ENCODE data around the gene AXIN1.
"Not testable (repeated sequence)": the region's sequence is repeated elsewhere in the genome, so short reads cannot be mapped to it uniquely, and the experiment has no call there.

Gene AXIN1, protein sequence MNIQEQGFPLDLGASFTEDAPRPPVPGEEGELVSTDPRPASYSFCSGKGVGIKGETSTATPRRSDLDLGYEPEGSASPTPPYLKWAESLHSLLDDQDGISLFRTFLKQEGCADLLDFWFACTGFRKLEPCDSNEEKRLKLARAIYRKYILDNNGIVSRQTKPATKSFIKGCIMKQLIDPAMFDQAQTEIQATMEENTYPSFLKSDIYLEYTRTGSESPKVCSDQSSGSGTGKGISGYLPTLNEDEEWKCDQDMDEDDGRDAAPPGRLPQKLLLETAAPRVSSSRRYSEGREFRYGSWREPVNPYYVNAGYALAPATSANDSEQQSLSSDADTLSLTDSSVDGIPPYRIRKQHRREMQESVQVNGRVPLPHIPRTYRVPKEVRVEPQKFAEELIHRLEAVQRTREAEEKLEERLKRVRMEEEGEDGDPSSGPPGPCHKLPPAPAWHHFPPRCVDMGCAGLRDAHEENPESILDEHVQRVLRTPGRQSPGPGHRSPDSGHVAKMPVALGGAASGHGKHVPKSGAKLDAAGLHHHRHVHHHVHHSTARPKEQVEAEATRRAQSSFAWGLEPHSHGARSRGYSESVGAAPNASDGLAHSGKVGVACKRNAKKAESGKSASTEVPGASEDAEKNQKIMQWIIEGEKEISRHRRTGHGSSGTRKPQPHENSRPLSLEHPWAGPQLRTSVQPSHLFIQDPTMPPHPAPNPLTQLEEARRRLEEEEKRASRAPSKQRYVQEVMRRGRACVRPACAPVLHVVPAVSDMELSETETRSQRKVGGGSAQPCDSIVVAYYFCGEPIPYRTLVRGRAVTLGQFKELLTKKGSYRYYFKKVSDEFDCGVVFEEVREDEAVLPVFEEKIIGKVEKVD

DNA sequence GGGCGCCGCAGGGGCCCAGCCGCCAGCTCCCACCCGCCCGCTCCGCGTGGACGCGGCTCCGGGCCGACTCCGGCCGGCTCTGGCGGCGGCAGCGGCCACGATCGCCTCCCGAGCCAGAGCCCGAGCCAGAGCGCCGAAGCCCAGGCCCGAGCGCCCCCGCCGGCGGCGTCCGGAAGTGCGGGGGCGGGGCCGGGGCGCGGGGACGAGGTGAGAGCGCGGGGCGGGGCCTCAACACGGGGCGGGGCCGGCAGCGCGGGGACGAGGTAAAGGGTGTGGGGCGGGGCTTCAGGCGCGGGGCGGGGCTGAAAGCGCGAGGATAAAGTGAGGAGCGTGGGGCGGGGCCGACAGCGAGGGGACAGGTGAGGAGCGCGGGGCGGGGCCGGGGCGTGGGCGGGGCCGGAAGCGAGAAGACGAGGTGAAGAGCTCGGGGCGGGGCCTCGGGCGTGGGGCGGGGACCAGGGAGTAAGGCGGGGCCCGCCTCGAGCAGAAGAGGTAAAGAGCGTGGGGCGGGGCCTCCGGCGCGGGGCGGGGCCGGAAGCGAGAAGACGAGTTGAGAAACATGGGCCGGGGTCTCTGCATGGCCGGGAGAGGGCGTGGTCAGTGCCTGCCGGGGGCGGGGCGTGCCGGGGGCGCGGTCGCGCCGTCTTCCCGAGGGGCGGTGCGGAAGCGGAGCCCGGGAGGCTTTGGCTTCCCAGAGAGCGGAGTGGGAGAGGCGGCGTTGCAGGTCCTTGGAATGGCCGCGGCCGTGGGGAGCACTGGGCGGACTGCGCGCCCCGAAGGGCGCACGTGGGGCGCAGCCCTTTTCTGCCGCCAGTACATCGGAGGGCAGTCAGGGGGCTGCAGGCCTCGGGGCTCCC lies at the start of gene AXIN1:
AXIN1 (minus strand) TSS at position 177 of the 857 bp plus-strand sequence. CDS start 5,698 bp downstream, outside the sequence.
- DNase-seq, result peak; percentile 95

DNA sequence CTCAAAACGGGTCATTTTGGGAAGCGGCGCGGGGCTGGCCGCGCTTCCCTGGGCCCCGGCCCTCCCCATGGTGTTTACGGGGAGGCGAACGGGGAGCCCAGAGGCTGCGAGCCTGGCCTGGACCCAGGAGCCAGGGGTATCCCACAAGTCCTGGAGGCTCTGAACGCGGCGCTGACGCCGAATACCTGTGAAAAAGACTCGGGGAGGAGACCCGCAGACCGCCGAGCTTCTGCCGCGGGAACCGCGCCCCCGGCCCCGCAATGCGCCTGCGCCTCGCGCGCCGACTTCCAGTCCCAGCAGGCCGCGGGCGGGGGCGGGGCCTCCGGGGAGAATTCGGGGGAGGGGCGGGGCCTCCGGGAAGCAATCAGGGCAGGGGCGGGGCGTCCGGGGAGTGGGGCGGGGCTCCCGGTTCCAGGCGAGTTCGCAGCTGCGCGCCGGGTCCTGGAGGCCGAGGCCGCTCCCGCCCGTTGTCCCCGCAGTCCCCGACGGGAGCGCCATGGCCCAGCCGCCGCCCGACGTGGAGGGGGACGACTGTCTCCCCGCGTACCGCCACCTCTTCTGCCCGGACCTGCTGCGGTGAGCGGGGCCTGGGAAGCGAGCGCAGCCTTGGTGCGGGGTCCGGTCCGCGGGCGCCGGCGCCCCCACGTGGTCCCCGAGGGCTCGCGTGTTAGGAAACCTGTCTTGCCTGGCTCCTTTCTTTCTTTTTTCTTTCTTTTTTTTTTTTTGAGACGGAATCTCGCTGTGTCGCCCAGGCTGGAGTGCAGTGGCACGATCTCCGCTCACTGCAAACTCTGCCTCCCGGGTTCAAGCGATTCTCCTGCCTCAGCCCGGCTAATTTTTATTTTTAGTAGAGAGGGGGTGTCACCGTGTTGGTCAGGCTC lies 49.2 kb upstream of the AXIN1 start, which contains the start of gene DECR2:
DECR2 (plus strand) TSS at position 418 of the 881 bp plus-strand sequence; CDS start at position 497, 79 bp downstream.
- peak; percentile 90 for DNase-seq

DNA sequence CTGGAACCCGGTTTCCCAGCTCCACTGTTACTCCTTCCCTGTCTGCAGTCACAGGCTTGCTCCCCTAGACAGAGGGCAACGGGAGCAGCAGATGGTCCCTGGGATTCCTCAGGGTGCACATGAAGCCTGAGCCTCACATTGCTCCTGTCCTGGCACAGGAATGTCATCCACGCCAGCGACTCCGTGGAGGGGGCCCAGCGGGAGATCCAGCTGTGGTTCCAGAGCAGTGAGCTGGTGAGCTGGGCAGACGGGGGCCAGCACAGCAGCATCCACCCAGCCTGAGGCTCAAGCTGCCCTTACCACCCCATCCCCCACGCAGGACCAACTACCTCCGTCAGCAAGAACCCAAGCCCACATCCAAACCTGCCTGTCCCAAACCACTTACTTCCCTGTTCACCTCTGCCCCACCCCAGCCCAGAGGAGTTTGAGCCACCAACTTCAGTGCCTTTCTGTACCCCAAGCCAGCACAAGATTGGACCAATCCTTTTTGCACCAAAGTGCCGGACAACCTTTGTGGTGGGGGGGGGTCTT lies 47.6 kb upstream of the AXIN1 start:
- no peak for DNase-seq

DNA sequence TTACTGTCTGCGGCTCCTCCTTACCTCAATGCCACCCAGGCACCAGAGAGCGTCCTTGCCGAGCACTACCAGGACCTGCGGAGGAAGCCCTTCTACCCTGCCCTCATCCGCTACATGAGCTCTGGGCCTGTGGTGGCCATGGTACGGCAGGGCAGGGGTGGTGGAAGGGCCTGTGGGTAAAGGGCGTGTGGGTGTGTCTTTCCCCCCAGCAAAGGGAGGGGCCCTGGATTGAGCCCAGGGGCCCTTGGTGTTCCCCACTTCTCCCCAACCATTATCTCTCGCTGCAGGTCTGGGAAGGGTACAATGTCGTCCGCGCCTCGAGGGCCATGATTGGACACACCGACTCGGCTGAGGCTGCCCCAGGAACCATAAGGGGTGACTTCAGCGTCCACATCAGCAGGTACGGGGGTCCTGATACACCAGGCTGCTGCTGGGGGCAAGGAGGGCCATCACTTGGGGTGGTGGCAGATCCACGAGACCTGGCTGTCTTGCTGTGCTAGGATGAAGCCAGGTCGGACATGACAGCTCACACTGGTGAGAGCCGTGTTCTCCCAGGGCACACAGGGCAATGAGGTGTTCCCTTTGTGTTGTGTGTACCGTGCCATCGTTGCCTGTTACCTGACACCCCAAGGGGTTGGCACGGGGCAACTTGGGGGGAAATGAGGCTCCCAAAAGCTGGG lies 47.0 kb upstream of the AXIN1 start:
- no peak for DNase-seq

DNA sequence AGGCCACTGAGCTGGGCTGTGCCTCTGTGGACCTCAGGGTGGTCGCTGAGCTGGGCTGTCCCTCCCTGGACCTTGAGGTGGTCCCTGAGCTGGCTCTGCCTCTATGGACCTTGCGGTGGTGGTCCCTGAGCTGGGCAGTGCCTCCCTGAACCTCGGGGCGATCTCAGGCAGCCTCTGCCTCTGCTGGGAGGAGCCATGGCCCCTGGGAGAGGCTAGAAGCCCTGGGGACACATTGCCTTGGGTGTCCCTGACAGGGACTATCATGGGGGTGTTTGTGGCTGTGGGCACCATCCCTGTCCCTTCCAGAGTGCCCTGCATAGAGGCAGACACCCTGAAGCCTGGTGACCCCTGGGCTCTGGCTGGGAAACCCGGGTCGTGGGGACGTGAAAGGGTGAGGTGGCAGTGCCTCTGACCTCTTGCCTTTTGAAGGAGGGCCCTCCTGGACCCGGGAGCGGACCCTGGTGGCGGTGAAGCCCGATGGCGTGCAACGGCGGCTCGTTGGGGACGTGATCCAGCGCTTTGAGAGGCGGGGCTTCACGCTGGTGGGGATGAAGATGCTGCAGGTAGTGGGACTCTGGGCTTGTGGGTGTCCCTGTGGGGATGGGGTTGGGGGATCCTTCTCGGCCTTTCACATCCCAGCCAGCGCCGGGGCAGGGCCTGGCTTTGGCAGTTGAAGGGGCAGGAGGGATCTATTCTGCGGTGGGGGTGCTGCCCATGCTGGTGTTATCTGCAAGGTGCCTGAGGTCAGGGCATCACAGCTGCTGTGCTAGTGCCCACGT lies 46.2 kb upstream of the AXIN1 start:
- no peak for DNase-seq

DNA sequence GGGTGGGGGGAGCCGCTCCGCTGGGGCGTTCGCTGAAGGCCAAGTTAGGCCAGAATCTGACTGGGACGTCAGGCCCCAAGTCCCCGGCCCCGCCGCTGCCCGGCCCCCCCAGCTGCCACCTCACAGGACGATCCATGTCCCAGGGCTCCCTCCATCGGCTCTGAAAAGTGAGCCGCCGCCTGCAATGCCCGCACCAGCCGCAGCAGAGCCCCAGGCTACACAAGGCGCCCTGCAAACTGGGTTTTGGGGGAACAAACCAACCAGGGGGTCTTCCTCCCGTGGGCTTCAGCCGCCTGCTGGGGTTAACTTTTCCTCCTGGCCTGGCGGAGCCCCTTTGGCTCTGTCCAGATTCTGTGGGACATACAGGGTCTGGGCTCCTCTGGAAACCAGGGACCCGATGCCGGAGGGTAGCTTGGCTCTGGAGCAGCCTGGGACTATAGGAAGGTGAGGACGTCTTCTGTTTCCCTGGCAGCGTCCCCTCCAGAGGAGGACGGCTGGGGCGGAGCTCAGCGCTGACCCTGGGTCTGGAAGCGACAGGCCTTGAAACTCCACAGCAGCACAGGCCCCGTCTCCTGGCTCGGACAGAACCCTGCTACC lies 45.3 kb upstream of the AXIN1 start:
- peak; percentile 82 for DNase-seq

DNA sequence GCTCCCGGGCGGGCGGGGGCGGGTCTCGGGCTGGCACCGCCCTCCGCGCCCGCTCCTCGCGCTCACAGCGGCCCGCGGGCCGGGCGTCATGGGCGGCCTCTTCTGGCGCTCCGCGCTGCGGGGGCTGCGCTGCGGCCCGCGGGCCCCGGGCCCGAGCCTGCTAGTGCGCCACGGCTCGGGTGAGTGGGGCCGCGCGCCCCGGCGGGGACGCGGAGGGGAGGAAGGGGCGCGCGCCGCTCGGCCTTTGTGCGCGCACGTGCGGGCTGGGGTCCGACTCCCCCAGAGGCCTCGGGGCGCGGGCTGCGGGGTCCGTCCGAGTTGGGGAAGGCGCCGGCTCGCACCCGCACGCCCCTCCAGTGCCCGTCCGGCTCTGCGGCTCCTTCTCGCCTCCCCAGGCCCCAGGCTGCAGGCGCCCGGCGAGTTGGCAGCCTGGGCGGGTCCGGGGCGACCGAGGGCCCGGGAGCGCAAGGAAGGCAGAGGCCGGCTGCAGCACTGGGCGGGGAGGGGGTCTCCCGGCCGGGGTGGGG lies 44.7 kb upstream of the AXIN1 start, which contains the start of gene NME4:
NME4 (plus strand) TSS at position 65 of the 527 bp plus-strand sequence; CDS start at position 89, 24 bp downstream.
- DNase-seq, result peak; percentile 43

DNA sequence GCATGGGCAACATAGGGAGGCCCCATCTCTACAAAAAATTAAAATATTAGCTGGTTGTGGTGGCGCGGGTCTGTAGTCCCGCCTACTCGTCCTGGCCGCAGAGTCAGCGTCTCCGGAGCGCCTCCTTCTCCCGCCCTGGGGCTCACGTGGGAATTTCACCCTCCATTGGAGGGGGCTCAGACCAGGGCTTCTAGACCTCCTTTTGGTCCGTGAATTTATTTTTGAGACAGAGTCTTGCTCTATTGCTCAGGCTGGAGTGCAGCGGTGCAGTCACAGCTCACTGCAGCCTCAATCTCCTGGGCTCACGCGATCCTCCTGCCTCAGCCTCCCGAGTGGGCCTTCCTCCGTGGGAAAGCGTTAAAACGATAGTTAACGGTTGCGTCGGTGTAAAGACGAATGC lies 44.1 kb upstream of the AXIN1 start:
- DNase-seq, result peak; percentile 66

DNA sequence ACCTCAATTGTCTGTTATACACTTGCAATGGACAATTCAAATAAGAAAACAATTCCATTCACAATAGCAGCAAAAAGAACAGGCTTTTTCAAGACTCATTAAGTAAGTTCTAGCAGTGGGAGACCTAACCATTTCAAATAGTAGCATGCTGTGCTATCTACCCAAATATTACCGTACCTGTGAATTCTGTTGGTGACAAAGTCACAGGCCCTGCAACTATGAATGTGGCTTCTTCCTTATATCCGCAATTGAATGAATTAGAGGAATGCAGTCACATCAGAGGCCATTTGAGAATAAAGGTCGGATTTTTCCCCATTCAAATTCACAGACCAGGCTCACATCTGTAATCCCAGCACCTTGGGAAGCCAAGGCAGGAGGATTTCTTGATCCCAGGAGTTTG lies 43.7 kb upstream of the AXIN1 start:
- DNase-seq, result no peak

DNA sequence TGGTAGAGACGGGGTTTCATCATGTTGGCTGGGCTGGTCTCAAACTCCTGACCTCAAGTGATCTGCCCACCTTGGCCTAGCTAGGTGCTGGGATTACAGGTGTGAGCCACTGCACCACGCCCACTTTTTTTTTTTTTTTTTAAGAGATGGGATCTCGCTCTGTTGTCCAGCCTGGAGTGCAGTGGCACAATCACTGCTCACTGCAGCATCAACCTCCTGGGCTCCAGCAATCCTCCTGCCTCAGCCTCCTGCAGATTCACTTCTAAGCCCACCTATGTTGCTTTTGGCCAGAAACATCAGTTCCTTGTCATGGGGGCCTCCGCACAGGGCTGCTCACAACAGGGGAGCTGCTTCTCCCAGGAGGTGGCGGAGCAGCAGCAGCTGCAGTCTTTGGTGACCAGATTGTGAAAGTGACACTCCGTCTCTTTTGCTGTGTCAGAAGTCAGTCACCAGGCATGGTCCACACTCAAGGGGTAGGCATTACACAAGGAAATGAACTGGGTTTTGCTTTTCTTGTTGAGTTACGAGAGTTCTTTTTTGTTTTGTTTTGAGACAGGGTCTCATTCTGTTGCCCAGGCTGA lies 40.0 kb upstream of the AXIN1 start:
- DNase-seq, result no peak

DNA sequence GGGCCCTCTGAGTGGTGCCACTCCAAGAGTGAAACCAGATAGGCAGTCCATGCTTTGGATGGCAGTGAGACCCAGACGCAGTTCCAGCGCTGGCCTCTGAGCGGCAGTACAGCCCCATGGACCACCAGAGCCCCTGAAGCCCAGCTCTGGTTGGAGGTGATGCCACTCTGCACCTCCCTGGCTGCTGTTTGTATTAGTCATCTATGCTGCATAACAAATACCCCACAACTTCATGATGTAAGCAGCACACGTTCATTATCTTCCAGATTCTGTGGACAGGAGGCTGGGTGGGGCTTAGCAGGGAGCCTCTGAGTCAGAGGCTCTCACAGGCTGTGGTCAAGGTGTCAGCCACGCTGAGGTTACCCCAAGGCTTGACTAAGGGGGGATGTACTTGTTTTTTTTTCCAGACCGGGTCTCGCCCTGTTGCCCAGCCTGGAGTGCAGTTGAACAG lies 39.4 kb upstream of the AXIN1 start:
- DNase-seq, result peak; percentile 84

DNA sequence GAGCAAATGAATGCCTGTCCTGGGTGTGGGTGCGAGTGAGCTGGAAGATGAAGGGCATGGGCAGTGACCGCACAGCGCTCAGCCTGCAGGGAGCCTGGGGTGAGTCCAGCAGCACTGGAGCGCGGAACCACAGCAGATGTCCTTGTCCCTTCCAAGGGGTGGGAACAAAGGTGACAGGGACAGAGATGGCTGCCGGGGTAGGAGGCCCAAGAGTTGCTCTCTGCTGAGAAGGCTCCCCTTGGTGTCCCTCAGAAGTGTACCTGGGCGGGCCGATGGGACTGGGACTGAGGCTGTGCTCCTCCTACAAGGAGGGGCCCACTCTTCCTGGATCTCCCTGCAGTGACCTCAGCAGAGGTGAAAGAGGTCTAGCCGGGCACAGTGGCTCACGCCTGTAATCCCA lies 36.8 kb upstream of the AXIN1 start:
- no peak for DNase-seq

DNA sequence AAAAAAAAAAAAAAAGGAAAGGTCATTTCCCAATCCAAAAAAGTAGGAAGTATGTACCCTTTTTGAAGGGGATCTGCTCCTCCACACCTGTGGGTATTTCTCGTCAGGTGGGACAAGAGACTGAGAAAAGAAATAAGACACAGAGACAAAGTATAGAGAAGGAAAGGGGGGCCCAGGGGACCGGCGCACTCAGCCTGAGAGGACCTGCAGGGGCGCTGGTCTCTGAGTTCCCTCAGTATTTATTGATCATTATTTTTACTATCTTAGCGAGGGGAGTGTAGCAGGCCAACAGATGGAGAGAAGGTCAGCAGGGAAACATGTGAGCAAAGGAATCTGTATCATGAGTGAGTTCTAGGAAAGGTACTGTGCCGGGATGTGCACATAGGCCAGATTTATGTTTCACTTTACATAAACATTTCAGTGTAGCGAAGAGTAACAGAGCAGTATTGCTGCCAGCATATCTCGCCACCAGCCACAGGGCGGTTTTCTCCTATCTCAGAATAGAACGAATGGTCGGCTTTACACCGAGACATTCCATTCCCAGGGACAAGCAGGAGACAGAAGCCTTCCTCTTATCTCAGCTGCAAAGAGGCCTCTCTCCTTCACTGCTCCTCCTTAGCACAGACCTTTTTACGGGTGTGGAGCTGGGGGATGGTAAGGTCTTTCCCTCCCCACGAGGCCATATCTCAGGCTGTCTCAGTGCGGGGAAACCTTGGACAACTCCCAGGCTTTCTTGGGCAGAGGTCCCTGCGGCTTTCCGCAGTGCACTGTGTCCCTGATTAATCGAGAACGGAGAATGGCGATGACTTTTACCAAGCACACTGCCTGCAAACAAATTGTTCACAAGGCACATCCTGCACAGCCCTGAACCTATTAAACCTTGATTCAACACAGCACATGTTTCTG lies 35.5 kb upstream of the AXIN1 start:
- DNase-seq, result not testable (repeated sequence)

DNA sequence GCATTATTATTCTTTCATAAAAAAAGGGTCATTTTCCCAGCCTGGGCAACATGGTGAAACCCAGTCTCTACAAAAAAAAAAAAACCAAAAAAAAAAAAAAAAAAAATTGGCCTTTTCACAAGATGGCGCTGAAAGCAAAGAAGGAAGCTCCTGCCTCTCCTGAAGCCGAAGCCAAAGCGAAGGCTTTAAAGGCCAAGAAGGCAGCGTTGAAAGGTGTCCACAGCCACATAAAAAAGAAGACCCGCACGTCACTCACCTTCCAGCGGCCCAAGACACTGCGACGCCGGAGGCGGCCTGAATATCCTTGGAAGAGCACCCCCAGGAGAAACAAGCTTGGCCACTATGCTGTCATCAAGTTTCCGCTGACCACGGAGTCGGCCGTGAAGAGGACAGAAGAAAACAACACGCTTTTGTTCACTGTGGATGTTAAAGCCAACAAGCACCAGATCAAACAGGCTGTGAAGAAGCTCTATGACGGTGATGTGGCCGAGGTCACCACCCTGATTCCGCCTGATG lies 34.2 kb upstream of the AXIN1 start:
- DNase-seq, result no peak

DNA sequence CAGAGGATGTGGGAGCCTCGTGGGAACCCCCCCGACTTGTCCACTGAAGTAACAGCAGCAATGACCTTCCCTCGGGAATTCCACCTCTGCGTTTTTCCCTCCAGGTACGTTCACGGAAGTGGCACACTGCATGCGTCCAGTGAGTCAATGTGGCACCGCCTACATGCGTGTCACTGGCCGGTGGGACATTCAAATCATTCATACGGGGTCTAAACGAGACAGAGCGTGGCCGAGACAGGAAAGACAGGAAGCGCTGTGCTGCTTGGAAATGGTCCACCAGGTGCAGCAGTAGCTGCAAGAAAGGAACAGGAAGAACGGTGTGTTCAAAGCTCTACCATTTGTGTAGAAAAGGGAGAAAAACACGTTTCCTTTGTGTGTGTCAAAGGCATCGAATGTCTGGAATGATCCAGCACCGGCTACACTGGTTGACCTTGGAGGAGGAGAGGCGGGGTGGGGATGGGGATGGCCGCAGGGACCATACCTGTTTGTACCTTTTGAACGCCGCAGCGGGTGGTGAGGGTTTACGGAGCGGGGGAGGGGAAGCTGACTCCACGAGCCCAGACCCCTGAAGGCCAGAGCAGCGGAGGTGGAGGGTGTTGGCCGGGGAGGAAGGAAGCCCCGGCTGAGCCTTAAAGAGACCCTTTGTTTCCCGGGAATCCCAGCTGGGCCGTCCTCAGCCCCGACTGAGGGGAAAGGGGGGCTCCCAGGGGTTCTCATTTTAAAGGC lies 31.0 kb upstream of the AXIN1 start:
- DNase-seq, result no peak
